Stimulated activated naive CD8-positive, alpha-beta T cell treated with anti-CD3 and anti-CD28 coated beads, Interleukin-15, Interleukin-2, amounts not matched to agents 100 ng/mL and 50 ng/mL, for 24 hours (primary cell): ENCODE measurements around the gene LIN28B.
"Not testable (repeated sequence)": the region's sequence is repeated elsewhere in the genome, so short reads cannot be mapped to it uniquely, and the experiment has no call there.

Experiments
- H3K27ac Mint-ChIP-seq: one replicate; pipeline ENCODE4 v1.8.0; 2021; ENCODE audit warnings: mild to moderate bottlenecking, mixed read lengths
- H3K27me3 Mint-ChIP-seq: one replicate; pipeline ENCODE4 v1.8.0; 2021; ENCODE audit warnings: mixed read lengths
- H3K36me3 Mint-ChIP-seq: one replicate; pipeline ENCODE4 v1.8.0; 2021; ENCODE audit warnings: low read depth, mixed read lengths
- H3K4me1 Mint-ChIP-seq: one replicate; pipeline ENCODE4 v1.8.0; 2021; ENCODE audit warnings: low read depth, mixed read lengths
- H3K4me3 Mint-ChIP-seq: one replicate; pipeline ENCODE4 v1.8.0; 2021; ENCODE audit warnings: mild to moderate bottlenecking, mixed read lengths
- H3K9me3 Mint-ChIP-seq: one replicate; pipeline ENCODE4 v1.8.0; 2021; ENCODE audit warnings: mixed read lengths

LIN28B gene

GRCh38 chr6:105056646-105057045 is 99.7 kb downstream of the LIN28B start:
- Mint-ChIP-seq H3K27me3 (peaks cover 37% of the 10 kb centered on the region), H3K4me3 (no peak overlapping the region), H3K36me3 (no peaks in the 10 kb centered on the region), H3K27ac (no peak overlapping the region), H3K4me1 (no peaks in the 10 kb centered on the region), H3K9me3 (no peaks in the 10 kb centered on the region)

- Mint-ChIP-seq H3K4me3 (no peak overlapping the region), H3K36me3 (no peaks in the 10 kb centered on the region), H3K9me3 (no peaks in the 10 kb centered on the region), H3K4me1 (no peaks in the 10 kb centered on the region), H3K27ac (no peak overlapping the region), H3K27me3 (peaks cover 42% of the 10 kb centered on the region)
These were observed 100.3 kb downstream of the LIN28B start for GRCh38 chr6:105057160-105057559.

- H3K4me1 Mint-ChIP-seq = no peaks in the 10 kb centered on the region
- H3K27me3 Mint-ChIP-seq = peaks cover 47% of the 10 kb centered on the region
- H3K36me3 Mint-ChIP-seq = no peaks in the 10 kb centered on the region
These were observed 101.4 kb downstream of the LIN28B start for GRCh38 chr6:105058316-105058715.

GRCh38 chr6:105058846-105059245 is 101.9 kb downstream of the LIN28B start:
- no peaks in the 10 kb centered on the region for H3K36me3 Mint-ChIP-seq
- peaks cover 47% of the 10 kb centered on the region for H3K27me3 Mint-ChIP-seq
- no peak overlapping the region for H3K4me3 Mint-ChIP-seq
- H3K27ac Mint-ChIP-seq = no peak overlapping the region
- H3K9me3 Mint-ChIP-seq = no peaks in the 10 kb centered on the region
- no peaks in the 10 kb centered on the region for H3K4me1 Mint-ChIP-seq

More at GRCh38 chr6:105058316-105058715, 101.4 kb downstream of the LIN28B start:
- H3K27ac Mint-ChIP-seq = no peak overlapping the region
- no peaks in the 10 kb centered on the region for H3K9me3 Mint-ChIP-seq
- no peak overlapping the region for H3K4me3 Mint-ChIP-seq

GRCh38 chr6:105066233-105066632 is 109.3 kb downstream of the LIN28B start:
- Mint-ChIP-seq H3K9me3 (no peaks in the 10 kb centered on the region), H3K27ac (no peak overlapping the region)

GRCh38 chr6:105066836-105067235 is 109.9 kb downstream of the LIN28B start:
- Mint-ChIP-seq H3K9me3 (no peaks in the 10 kb centered on the region), H3K4me3 (no peak overlapping the region), H3K4me1 (no peaks in the 10 kb centered on the region), H3K27ac (no peak overlapping the region), H3K36me3 (no peaks in the 10 kb centered on the region), H3K27me3 (peaks cover 51% of the 10 kb centered on the region)

More at GRCh38 chr6:105066233-105066632, 109.3 kb downstream of the LIN28B start:
- no peaks in the 10 kb centered on the region for H3K4me1 Mint-ChIP-seq
- H3K27me3 Mint-ChIP-seq = peaks cover 54% of the 10 kb centered on the region
- H3K4me3 Mint-ChIP-seq = no peak overlapping the region
- H3K36me3 Mint-ChIP-seq = no peaks in the 10 kb centered on the region

GRCh38 chr6:105067329-105067728 is 110.4 kb downstream of the LIN28B start:
- H3K4me1 Mint-ChIP-seq = no peaks in the 10 kb centered on the region
- no peak overlapping the region for H3K27ac Mint-ChIP-seq
- no peaks in the 10 kb centered on the region for H3K36me3 Mint-ChIP-seq
- peaks cover 47% of the 10 kb centered on the region for H3K27me3 Mint-ChIP-seq
- H3K9me3 Mint-ChIP-seq = no peaks in the 10 kb centered on the region
- H3K4me3 Mint-ChIP-seq = no peak overlapping the region

GRCh38 chr6:105068407-105068806 is 111.5 kb downstream of the LIN28B start:
- Mint-ChIP-seq H3K27me3 (peaks cover 45% of the 10 kb centered on the region), H3K4me1 (no peaks in the 10 kb centered on the region), H3K4me3 (no peak overlapping the region), H3K36me3 (no peaks in the 10 kb centered on the region), H3K27ac (no peak overlapping the region), H3K9me3 (no peaks in the 10 kb centered on the region)

- Mint-ChIP-seq H3K9me3 (no peaks in the 10 kb centered on the region), H3K27me3 (peaks cover 40% of the 10 kb centered on the region), H3K36me3 (no peaks in the 10 kb centered on the region), H3K27ac (no peak overlapping the region), H3K4me3 (no peak overlapping the region), H3K4me1 (no peaks in the 10 kb centered on the region)
These were observed 113.0 kb downstream of the LIN28B start for GRCh38 chr6:105069821-105070445.

- Mint-ChIP-seq H3K4me3 (no peak overlapping the region), H3K4me1 (no peaks in the 10 kb centered on the region), H3K27me3 (peaks cover 21% of the 10 kb centered on the region), H3K9me3 (no peaks in the 10 kb centered on the region), H3K27ac (no peak overlapping the region), H3K36me3 (no peaks in the 10 kb centered on the region)
These were observed 115.9 kb downstream of the LIN28B start for GRCh38 chr6:105072798-105073199.

GRCh38 chr6:105075210-105075609 is 118.3 kb downstream of the LIN28B start:
- Mint-ChIP-seq H3K4me3 (no peak overlapping the region), H3K27ac (no peak overlapping the region), H3K27me3 (peaks cover 20% of the 10 kb centered on the region), H3K36me3 (no peaks in the 10 kb centered on the region), H3K9me3 (no peaks in the 10 kb centered on the region), H3K4me1 (no peaks in the 10 kb centered on the region)

- H3K9me3 Mint-ChIP-seq = not testable (repeated sequence)
These were observed 119.5 kb downstream of the LIN28B start for GRCh38 chr6:105076418-105076817.

GRCh38 chr6:105077596-105078385 is 120.9 kb downstream of the LIN28B start:
- H3K4me1 Mint-ChIP-seq = no peaks in the 10 kb centered on the region
- no peak overlapping the region for H3K27ac Mint-ChIP-seq
- H3K4me3 Mint-ChIP-seq = no peak overlapping the region
- peaks cover 17% of the 10 kb centered on the region for H3K27me3 Mint-ChIP-seq
- no peaks in the 10 kb centered on the region for H3K9me3 Mint-ChIP-seq
- H3K36me3 Mint-ChIP-seq = no peaks in the 10 kb centered on the region

More at GRCh38 chr6:105076418-105076817, 119.5 kb downstream of the LIN28B start:
- not testable (repeated sequence) for H3K27ac Mint-ChIP-seq, H3K4me1 Mint-ChIP-seq, H3K36me3 Mint-ChIP-seq, H3K4me3 Mint-ChIP-seq
- peaks cover 17% of the 10 kb centered on the region for H3K27me3 Mint-ChIP-seq

- Mint-ChIP-seq H3K27me3 (peaks cover 15% of the 10 kb centered on the region), H3K27ac (no peak overlapping the region), H3K4me3 (no peak overlapping the region), H3K9me3 (no peaks in the 10 kb centered on the region), H3K4me1 (no peaks in the 10 kb centered on the region), H3K36me3 (no peaks in the 10 kb centered on the region)
These were observed 121.4 kb downstream of the LIN28B start for GRCh38 chr6:105078386-105078708.

GRCh38 chr6:105080279-105080678 is 123.4 kb downstream of the LIN28B start:
- Mint-ChIP-seq H3K36me3 (no peaks in the 10 kb centered on the region), H3K27me3 (peaks cover 13% of the 10 kb centered on the region), H3K4me1 (no peaks in the 10 kb centered on the region), H3K9me3 (no peaks in the 10 kb centered on the region), H3K27ac (no peak overlapping the region), H3K4me3 (no peak overlapping the region)

- not testable (repeated sequence) for H3K27ac Mint-ChIP-seq
These were observed 124.8 kb downstream of the LIN28B start for GRCh38 chr6:105081662-105082061.

More at GRCh38 chr6:105081662-105082061, 124.8 kb downstream of the LIN28B start:
- not testable (repeated sequence) for H3K36me3 Mint-ChIP-seq, H3K9me3 Mint-ChIP-seq, H3K4me1 Mint-ChIP-seq, H3K4me3 Mint-ChIP-seq
- peaks cover 14% of the 10 kb centered on the region for H3K27me3 Mint-ChIP-seq
